Measurements from ENCODE around the gene CIDEC.

DNA sequence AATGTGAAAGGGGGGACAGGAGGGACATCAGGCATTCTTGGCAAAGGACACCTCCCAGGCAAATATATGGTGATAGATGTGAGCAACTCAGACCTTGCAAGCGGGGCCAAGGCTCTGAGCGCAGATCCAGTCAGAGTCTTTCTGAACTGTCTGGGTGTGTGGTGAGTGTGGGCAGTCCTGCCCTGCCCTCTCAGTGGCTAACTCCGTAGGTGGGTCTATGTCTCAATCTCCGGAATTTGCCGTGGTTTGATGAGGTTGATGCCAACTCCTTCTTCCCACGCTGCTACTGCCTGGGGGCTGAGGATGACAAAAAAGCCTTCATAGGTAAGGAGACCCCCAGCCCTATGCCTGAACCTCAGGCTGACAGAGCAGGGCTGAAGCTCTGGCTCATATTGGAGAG lies 62.6 kb downstream of the CIDEC start:
- TF ChIP-seq, protein P1, sequence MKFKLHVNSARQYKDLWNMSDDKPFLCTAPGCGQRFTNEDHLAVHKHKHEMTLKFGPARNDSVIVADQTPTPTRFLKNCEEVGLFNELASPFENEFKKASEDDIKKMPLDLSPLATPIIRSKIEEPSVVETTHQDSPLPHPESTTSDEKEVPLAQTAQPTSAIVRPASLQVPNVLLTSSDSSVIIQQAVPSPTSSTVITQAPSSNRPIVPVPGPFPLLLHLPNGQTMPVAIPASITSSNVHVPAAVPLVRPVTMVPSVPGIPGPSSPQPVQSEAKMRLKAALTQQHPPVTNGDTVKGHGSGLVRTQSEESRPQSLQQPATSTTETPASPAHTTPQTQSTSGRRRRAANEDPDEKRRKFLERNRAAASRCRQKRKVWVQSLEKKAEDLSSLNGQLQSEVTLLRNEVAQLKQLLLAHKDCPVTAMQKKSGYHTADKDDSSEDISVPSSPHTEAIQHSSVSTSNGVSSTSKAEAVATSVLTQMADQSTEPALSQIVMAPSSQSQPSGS (IDR thresholded peaks at IDR 0.05; ENCODE audit: low read length): no peak
- TF ChIP-seq ATF3 (IDR thresholded peaks at IDR 0.05; ENCODE audit: insufficient read depth, low read depth, low read length): no peak
- no peak for TF ChIP-seq POLR2AphosphoS5 (IDR thresholded peaks at IDR 0.05; ENCODE audit: low read depth, low read length)
- TF ChIP-seq CTCF (IDR thresholded peaks at IDR 0.05; ENCODE audit: control extremely low read depth in 1 of 3, insufficient read depth in 1 of 3, low read depth in 1 of 3, low read length in 3 of 3): no peak
- TF ChIP-seq SP1 (IDR thresholded peaks at IDR 0.05; ENCODE audit: low read depth, low read length): no peak
- TF ChIP-seq CHD2 (IDR thresholded peaks at IDR 0.05; ENCODE audit: low read length): no peak
- TF ChIP-seq FOSL1 (IDR thresholded peaks at IDR 0.05; ENCODE audit: insufficient read depth, low read depth, low read length): no peak

All from H1 (cell line).